Stimulated activated CD8-positive, alpha-beta memory T cell treated with anti-CD3 and anti-CD28 coated beads, Interleukin-4, amount 100 ng/mL, for 24 hours (primary cell): ENCODE results near the gene NANOS3.
"Not testable (repeated sequence)": the region's sequence is repeated elsewhere in the genome, so short reads cannot be mapped to it uniquely, and the experiment has no call there.

ENCODE experiments used
- DNase-seq: peaks from one replicate; pipeline ENCODE4 v3.0.0-alpha.2; 2020; ENCODE audit warnings: low read depth

NANOS3 gene

DNA sequence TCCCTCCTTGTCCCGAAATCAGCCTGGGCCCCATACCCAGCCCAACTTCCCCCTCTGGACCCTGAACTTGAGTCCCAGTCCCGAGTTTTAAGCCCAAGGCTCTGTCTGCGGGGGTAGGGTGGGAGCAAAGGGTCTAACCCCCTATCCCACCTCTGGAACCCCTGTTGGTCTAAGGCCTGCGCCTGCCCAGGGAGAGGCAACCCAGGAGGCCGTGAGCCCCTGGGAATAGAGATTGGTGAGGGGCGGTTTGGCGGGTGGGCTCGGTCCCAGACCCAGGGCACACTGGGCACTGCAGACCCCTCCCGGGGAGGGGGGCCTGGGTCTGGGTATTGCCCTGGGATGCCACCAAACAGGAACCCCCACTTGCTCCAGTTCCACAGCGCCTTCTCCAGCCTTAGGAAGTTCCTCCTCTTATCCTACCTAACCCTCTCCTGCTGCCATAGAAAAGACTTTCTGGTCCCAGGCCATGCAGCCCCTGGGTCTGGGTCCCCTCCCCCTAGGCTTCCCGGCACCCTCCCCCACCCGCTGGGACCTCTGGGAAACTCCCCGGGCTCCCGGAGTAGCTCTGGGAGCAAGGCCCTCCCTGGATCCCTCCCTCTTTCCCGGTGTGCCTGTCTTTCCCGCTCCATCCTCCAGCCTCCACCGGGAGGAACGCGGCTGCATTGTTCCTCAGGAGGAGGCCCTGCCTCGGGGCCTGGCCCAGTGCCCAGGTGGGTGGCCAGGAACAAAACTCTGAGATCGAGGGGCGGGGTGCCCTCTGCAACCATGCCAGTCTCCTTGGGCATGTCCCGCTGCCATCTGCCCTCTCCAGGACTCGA is 33.6 kb upstream of the NANOS3 start:
- DNase-seq, result no peak

- no peak for DNase-seq
Observed at GRCh38 chr19:13844130-13844631, 32.8 kb upstream of the NANOS3 start.

GRCh38 chr19:13846557-13847406 is 30.2 kb upstream of the NANOS3 start:
- DNase-seq, result peak; percentile 92

GRCh38 chr19:13847407-13848339 is 29.3 kb upstream of the NANOS3 start:
- DNase-seq, result peak; percentile 74

- no peak for DNase-seq
Observed at GRCh38 chr19:13848340-13848677, 28.6 kb upstream of the NANOS3 start.

GRCh38 chr19:13848798-13849676 is 27.9 kb upstream of the NANOS3 start:
- no peak for DNase-seq

- DNase-seq, result peak; percentile 68
Observed at GRCh38 chr19:13849991-13850909, 26.7 kb upstream of the NANOS3 start.

DNA sequence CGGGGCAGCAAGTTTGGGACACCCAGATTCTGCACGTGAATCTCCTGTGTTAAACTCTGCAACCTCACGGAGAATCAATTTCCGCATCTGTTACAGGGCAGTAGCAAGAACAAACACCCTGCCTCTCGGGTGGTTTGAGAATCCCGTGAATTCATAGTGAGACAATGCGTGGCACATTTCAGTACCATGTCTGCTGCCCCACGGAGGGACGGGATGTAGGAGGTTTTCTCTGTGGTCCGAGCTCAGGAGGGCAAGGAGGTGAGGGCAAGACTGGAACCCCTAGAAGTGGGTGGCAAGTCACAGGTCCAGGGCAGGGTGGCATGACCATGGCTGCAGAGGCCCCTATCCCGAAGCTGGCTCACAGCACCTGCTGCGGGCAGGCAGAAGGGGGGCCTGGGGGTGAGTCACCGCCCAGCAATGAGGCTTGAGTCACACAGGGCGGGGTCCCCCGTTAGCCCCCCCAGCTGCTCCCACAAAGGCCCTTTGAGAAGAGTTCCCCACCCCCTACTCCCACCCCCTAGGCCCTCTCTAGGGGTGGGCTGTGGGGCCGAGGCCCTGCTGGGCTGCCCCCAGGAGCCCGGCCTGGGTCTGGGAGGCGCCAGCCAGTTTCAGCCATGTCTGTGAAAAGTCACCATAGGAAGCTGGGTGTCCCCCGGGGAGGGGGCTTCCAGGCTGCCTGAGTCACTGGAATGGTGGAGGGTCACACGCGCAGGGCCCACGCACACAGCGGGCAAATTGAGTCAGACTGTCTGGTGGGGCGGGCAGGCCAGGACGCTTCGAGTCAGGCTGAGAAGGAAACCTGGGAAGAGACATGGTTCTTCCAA is 25.8 kb upstream of the NANOS3 start:
- DNase-seq, result peak; percentile 58

DNA sequence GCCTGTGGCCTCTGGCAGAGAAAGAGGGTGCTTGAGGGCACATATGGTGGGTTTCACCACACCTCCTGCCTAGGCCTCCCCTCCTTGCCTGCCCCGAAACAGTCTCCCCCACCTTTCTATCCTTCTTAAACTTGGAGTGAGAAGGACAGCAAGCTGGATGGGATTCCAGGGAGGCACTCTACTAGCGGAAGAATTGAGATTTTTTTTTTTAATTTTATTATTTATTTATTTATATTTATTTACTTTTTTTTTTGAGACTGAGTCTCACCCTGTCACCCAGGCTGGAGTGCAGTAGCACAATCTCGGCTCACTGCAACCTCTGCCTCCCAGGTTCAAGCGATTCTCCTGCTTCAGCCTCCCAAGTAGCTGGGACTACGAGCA is 25.2 kb upstream of the NANOS3 start:
- DNase-seq, result not testable (repeated sequence)

- not testable (repeated sequence) for DNase-seq
Observed at GRCh38 chr19:13852171-13852707, 24.7 kb upstream of the NANOS3 start.

GRCh38 chr19:13856497-13856896 is 20.4 kb upstream of the NANOS3 start:
- DNase-seq, result no peak

DNA sequence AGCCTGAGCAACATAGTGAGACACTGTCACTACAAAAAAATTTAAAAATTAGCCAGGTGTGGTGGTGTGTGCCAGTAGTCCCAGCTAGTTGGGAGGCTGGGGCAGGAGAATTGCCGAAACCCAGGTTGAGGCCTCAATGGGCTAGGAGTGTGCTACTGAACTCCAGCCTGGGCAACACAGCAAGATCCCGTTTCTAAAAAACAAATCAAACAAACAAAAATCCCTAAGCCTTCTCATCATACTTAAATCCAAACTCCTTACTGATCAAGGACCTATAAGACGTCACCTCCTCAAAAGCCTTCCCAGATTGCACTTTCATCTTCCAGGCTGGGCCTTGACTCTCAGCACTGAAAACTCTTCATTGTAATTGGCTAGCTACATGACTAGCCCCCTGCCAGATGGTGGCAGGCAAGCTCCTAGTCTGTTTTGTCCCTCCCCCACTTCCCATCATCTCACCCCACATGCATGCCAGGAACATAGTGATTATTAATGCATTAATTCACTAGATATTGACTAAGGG is 17.5 kb upstream of the NANOS3 start:
- DNase-seq, result no peak

DNA sequence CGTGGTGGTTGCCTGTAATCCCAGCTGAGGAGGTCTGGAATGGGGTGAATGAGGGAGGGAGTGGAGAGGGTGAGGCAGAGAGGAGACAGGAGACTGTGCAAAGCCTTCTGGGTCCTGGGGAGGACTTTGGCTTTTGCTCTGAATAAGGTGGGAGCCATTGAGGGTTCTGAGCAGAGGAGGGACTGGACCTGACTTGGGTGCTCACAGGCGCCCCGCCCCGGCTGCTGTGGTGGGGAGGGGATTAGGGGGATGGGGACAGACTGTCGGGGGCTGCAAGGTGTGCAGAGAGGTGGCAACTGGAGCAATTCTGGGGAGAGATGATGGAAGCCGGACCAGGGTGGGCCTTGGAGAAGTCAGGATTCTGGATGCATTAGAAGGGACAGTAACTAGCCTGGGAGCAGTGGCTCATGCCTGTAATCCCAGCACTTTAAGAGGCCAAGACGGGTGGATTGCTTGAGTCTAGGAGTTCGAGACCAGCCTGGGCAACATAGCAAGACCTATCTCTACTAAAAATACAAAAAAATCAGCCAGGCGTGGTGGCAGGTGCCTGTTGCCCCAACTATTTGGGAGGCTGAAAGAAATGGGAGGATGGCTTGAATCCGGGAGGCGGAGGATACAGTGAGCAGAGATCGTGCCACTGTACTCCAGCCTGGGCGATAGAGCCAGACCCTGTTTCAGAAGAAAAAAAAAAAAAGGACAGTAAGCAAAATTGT is 16.1 kb upstream of the NANOS3 start:
- no peak for DNase-seq

GRCh38 chr19:13861392-13861713 is 15.6 kb upstream of the NANOS3 start:
- DNase-seq, result no peak

DNA sequence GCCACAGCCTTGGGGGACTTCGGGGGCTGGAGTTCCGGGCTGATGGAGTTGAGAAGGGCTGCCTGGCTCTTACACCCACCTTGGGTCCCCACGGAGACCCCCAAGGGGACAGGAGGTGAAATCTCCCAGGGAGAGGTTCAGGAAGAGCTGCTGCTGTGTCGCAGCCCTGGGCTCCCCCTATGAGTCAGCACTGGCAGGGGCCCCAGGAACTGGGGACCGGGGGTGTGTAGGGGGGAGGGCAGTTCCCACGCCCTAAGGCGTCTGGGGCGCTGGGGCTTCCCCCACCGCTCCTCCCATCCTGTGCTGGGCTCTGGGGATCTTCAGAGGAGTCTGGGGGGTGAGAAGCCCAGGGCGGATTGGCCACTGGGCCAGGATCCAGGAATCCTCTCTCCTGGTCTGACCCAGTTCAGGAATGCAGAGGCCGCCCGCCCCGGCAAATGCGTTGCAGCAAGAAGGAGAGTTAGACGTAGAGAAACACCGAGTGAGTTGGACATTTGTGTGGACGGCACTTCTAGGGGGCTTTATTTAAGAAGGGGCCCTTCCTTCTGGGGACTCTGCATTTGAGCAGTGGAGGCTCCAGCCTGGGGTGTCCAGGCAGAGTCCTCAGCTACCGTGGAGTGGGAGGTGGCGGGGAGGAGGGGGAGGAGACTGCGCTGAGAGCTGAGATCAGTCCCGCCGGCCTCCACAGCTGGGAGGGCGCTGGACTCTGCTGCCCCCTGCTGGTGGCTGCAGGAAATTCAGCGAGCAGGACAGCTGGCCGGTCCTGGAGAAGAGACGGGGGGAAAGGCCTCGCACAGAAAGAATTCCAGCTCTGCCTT is 15.0 kb upstream of the NANOS3 start:
- peak; percentile 81 for DNase-seq

DNA sequence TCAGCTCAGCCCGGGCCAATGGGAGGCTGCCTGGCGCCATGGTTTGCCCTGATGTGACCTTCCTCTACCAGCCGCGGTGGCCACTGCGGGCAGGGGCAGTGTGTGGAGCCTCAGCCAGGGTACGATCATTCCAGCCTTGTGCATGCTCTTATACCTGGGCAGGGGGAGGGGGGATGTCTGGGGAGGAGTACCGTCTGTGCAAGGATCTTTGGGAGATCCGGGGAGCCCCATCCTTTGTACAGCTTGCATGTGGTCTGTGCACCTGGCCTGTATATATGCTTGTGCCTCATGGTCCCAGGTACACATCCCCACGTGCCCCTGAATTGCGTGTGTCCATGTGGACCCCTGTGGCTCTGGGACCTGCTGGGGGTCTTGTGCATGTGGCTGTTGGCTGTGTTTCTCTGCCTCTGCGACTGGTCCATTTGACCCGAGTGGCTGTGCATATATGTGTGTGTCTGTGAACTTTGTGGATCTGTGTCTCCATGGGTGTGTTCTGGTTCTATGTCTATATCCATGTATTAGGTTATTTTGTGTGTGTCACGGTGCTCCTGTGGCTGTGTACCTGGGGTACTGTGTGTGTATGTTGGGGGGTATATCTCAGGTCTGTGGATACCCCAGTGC is 12.8 kb upstream of the NANOS3 start:
- DNase-seq, result no peak
